Suprapubic skin (tissue), 4 donors: ENCODE data around the gene NAA35. TPM values are rescaled to one million over a fixed set of nuclear protein-coding genes. Genes with fewer than 3 reads are reported as not detected.
A peak's percentile ranks its signal among the peaks of the same experiment; 100 is the strongest.

Source experiments
- DNase-seq, 2 donors: peaks; one replicate each; pipeline ENCODE4 v3.0.0-alpha.2; 2019; ENCODE audit warnings: low spot score in 2 of 2
- H3K27ac ChIP-seq: fragments of 200-600 bp; sonication (generic); one replicate; pipeline ENCODE4 v1.5.1; 2019
- H3K27me3 ChIP-seq: fragments of 200-600 bp; sonication (generic); one replicate; pipeline ENCODE4 v1.5.1; 2019
- H3K36me3 ChIP-seq: fragments of 200-600 bp; sonication (generic); one replicate; pipeline ENCODE4 v1.5.1; 2019
- H3K4me1 ChIP-seq: fragments of 200-600 bp; sonication (generic); one replicate; pipeline ENCODE4 v1.5.1; 2019
- H3K4me3 ChIP-seq: fragments of 200-600 bp; sonication (generic); one replicate; pipeline ENCODE4 v1.5.1; 2019; ENCODE audit warnings: mild to moderate bottlenecking
- H3K9me3 ChIP-seq: fragments of 200-600 bp; sonication (generic); one replicate; pipeline ENCODE4 v1.5.1; 2019
- EP300 ChIP-seq: sonication (generic); formaldehyde crosslinking; IDR thresholded peaks from one replicate; pipeline ENCODE4 v1.6.1; 2017; ENCODE audit warnings: antibody characterized with exemption
- POLR2A ChIP-seq, 2 donors: fragments of 450-650 bp; IDR thresholded peaks; one replicate each; pipeline ENCODE4 v1.6.1; 2017; ENCODE audit warnings: antibody characterized with exemption in 2 of 2, mild to moderate bottlenecking in 2 of 2, moderate library complexity in 2 of 2
- POLR2AphosphoS5 ChIP-seq, 3 donors: sonication (generic); formaldehyde crosslinking; IDR thresholded peaks; one replicate each; pipeline ENCODE4 v1.6.1; 2017; ENCODE audit warnings: antibody characterized with exemption in 3 of 3
- WGBS: methylation state at CpG from one replicate; pipeline ENCODE4 v1.1.5; 2018; 5-methylcytosine and 5-hydroxymethylcytosine counted together
- total RNA-seq, 4 donors: library from RNA; depleted of rRNA; stranded (reverse); fragments of >200 nt; gene quantifications; one replicate each; pipeline ENCODE4 v1.1.0, GENCODE V29; 2016
- TF ChIP-seq, protein P1 (sequence below), 2 donors: fragments of 200-600 bp in 1 of 2; fragments of 450-650 bp in 1 of 2; sonication (generic) in 1 of 2; IDR thresholded peaks; one replicate each; pipeline ENCODE4 v1.5.1; 2016 to 2019; ENCODE audit warnings: antibody characterized with exemption in 2 of 2, mild to moderate bottlenecking in 1 of 2, moderate library complexity in 1 of 2

NAA35 gene
- total RNA-seq: 10 to 100 TPM; 10.5 to 29.2 (median 13.2) TPM

DNA sequence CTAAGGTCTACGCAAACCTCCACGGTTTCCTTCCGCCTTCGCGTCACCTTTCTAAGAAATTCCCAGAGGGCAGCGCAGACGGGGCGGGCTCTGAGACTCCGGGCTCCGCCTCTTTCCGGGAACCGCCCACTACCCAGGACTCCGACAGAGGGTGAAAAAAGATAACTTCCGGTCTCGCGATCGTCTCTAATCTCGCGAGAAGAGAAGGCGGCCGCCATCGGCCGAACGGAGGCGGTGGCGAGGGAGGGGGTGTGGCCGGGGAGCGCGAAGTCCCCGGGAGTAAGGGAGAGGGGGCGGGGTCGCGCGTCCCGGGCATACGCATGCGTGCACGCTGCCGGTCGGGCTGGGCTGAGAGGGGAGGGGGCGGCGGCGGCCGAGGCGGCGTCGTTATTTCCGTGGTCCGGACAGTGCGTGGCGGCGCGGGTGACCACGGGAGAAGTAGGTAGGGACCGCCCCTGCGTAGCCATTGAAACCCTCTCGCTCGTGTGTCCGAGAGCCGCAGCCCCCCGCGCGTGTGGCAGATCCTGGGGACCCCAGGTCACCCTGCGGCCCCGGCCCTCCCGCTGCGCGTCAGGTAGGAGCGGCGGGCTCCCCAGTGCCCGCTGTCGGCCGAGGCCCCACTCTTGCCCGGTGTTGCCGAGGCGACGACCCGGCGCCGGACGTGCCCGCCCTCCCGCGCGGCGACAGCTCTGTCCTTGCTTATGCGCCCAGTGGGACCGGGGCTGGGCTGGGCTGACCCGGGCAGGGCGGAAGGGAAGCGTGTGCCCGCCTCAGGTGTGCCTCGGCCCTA is at the start of gene NAA35:
TSS of gene NAA35 (plus strand) at position 315 of the 790 bp plus-strand sequence. CDS start 1,014 bp downstream, outside the sequence.
- Histone ChIP-seq H3K27me3 (no peaks in the 10 kb centered on the region), H3K36me3 (peaks cover 7% of the 10 kb centered on the region), H3K27ac (peak within 1 kb of the TSS; percentile 93), H3K4me3 (peak within 1 kb of the TSS; percentile 93), H3K4me1 (peaks cover 30% of the 10 kb centered on the region), H3K9me3 (no peaks in the 10 kb centered on the region)
- peak; percentile 99 for DNase-seq
- TF ChIP-seq EP300 (no peak), POLR2A (IDR thresholded peaks at IDR 0.05) (peak in 1 of 2 donors; percentile 40), POLR2AphosphoS5 (IDR thresholded peaks at IDR 0.05) (peak in 1 of 3 donors; percentile 63)
- TF ChIP-seq, protein P1, sequence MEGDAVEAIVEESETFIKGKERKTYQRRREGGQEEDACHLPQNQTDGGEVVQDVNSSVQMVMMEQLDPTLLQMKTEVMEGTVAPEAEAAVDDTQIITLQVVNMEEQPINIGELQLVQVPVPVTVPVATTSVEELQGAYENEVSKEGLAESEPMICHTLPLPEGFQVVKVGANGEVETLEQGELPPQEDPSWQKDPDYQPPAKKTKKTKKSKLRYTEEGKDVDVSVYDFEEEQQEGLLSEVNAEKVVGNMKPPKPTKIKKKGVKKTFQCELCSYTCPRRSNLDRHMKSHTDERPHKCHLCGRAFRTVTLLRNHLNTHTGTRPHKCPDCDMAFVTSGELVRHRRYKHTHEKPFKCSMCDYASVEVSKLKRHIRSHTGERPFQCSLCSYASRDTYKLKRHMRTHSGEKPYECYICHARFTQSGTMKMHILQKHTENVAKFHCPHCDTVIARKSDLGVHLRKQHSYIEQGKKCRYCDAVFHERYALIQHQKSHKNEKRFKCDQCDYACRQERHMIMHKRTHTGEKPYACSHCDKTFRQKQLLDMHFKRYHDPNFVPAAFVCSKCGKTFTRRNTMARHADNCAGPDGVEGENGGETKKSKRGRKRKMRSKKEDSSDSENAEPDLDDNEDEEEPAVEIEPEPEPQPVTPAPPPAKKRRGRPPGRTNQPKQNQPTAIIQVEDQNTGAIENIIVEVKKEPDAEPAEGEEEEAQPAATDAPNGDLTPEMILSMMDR (IDR thresholded peaks at IDR 0.05): no peak
- WGBS: 2% methylated on average over 36 of the region's 93 CpGs

DNA sequence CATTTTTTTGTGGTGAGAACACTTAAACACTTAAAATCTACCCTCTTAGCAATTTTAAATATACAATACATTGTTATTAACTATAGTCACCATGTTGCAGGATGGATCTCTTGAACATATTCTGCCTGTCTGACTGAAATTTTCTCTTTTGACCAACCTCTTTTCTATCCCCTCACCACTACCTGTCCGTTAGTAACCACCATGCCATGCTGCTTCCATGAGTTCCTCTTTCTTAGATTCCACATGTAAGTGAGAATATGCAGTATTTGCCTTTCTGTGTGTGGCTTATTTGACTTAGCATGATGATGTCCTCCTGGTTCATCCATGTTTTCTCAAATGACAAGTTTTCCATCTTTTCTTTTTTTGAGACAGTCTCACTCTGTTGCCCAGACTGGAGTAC is 48.5 kb upstream of the NAA35 start:
- no peak for DNase-seq
- H3K4me3 ChIP-seq: no peak overlapping the region
- no peaks in the 10 kb centered on the region for H3K27me3 ChIP-seq
- no peak overlapping the region for H3K27ac ChIP-seq
- TF ChIP-seq POLR2A (IDR thresholded peaks at IDR 0.05): no peak
- TF ChIP-seq, protein P1 (IDR thresholded peaks at IDR 0.05): no peak
- no peak for TF ChIP-seq EP300
- TF ChIP-seq POLR2AphosphoS5 (IDR thresholded peaks at IDR 0.05): no peak
- H3K36me3 ChIP-seq: no peaks in the 10 kb centered on the region
- no peaks in the 10 kb centered on the region for H3K9me3 ChIP-seq
- WGBS: 97% methylated on average over 1 of the region's 1 CpG
- H3K4me1 ChIP-seq: no peaks in the 10 kb centered on the region

DNA sequence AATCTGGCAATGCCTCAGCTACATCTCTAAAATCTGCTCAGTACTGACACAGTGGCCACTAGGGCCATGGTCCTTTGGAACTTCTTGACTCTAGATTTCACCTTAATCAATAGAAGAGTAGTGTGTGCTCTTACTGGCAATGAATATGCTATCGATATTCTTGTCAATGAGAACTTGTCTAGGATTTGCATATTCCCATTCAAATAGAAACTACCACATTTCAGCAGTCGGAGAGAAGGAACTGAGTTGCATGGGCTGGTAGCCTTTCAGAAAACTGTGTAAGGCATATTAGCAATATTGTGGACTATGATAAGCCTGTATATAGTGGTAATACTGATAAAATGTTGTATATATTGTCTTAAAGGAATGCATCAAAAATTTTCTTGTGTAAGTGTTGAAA is 45.3 kb upstream of the NAA35 start:
- Histone ChIP-seq H3K4me3 (no peak overlapping the region), H3K36me3 (no peaks in the 10 kb centered on the region), H3K9me3 (no peaks in the 10 kb centered on the region), H3K27ac (no peak overlapping the region), H3K4me1 (no peaks in the 10 kb centered on the region), H3K27me3 (no peaks in the 10 kb centered on the region)
- no peak for DNase-seq
- no peak for TF ChIP-seq POLR2A (IDR thresholded peaks at IDR 0.05)
- TF ChIP-seq, protein P1 (IDR thresholded peaks at IDR 0.05): no peak
- TF ChIP-seq EP300: no peak
- TF ChIP-seq POLR2AphosphoS5 (IDR thresholded peaks at IDR 0.05): no peak
- 98% methylated on average over 2 of the region's 2 CpGs for WGBS

DNA sequence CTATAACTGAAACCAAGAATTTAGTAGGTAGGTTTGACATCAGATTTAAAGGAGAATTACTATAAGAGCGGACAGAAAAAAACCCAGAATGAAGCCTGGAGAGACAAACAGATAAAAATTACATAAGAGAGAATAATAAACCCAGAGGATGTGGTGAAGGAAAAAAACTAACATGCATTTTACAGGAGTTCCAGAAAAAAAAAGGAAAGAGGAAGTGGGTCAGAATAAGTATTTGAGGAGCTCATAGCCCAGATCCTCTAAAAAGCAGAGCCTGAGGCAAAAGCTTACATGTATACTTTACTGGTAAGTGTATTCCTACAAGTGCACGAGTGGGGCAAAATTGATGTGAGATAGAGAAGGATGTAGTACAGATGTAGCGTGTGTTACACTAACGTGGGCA is 43.1 kb upstream of the NAA35 start:
- H3K27me3 ChIP-seq: no peaks in the 10 kb centered on the region
- H3K36me3 ChIP-seq: no peaks in the 10 kb centered on the region
- H3K9me3 ChIP-seq: no peaks in the 10 kb centered on the region
- no peak overlapping the region for H3K27ac ChIP-seq
- TF ChIP-seq, protein P1 (IDR thresholded peaks at IDR 0.05): no peak
- TF ChIP-seq EP300 (no peak), POLR2AphosphoS5 (IDR thresholded peaks at IDR 0.05) (no peak), POLR2A (IDR thresholded peaks at IDR 0.05) (no peak)
- no peak for DNase-seq
- H3K4me3 ChIP-seq: no peak overlapping the region
- WGBS: 87% methylated on average over 4 of the region's 4 CpGs
- H3K4me1 ChIP-seq: no peaks in the 10 kb centered on the region

DNA sequence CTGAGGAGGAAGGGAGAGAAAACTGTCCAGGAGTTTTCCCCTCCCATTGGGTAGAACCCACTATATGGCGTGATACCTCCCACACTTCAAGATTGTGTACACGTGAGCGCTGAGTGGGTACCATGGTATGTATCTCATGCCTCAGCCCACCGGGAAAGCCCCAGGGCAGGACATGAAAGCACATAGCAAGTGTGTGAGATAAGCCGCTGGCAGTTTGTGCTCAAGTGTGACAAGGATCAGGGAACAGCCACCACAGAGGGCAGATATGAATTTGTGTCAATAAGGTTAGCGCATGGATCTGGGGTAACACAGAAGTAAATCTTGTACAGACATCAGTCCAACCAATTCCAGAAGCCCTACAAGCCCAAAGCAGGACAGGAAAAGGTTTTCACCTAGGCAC is 42.6 kb upstream of the NAA35 start:
- H3K9me3 ChIP-seq: no peaks in the 10 kb centered on the region
- 79% methylated on average over 6 of the region's 6 CpGs for WGBS
- H3K4me3 ChIP-seq: no peak overlapping the region
- no peaks in the 10 kb centered on the region for H3K27me3 ChIP-seq
- H3K27ac ChIP-seq: no peak overlapping the region
- H3K4me1 ChIP-seq: no peaks in the 10 kb centered on the region
- H3K36me3 ChIP-seq: no peaks in the 10 kb centered on the region
- DNase-seq: no peak
- TF ChIP-seq EP300 (no peak), POLR2A (IDR thresholded peaks at IDR 0.05) (no peak), POLR2AphosphoS5 (IDR thresholded peaks at IDR 0.05) (no peak)
- TF ChIP-seq, protein P1 (IDR thresholded peaks at IDR 0.05): no peak
